Superior temporal gyrus (tissue), 1 donor: ENCODE results near the gene PRKAG2.
"Not testable (repeated sequence)": the region's sequence is repeated elsewhere in the genome, so short reads cannot be mapped to it uniquely, and the experiment has no call there.

Source experiments
- DNase-seq: peaks from one replicate; pipeline ENCODE4 v3.0.0-alpha.2; 2016; ENCODE audit errors: extremely low spot score

PRKAG2 gene

DNA sequence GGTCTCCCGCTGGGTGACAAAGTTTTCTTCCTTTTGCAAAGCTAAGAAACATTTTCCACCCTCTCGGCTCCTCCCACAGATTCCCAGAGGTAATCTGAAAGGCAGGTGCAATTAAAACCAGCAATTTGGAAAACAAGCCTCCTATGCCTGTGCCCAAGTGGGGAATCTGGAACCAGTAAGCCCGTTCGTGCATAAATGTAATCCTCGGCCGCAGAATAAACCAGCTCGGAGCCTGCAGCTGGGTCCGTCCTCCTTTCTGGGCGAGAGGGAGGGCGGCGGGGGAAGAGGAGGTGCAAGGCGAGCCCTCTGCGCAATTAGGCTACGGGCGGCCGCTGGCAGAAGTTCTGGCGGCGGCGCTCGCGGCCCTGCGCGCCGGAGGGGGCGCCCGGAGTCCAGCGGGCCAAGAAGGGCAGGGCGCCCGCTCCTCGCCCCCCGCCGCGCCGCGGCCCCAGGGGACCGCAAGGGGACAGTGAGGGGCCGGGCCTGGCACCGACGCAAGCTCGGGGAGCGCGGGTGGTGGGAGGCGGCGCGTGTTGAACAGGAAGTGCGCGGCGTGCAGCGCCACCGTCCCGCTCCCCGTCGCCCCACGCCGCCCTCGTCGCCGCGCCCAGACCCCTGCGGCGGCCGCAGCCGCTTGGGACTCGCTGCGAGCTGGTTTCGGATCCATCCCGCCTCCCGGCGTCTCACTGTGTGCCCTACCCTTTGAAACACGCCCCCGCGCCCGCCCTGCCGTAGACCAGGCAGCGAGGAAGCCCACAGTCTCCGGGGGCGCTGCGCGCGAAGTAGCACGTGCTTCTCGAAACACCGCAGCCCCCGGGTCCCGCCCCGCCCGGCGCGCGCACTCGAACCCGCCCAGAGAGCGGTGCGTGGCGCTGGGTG is at the start of gene PRKAG2:
PRKAG2 (minus strand) TSS at position 217 of the 879 bp plus-strand sequence. CDS start 495 bp downstream, outside the sequence.
- peak; percentile 49 for DNase-seq

DNA sequence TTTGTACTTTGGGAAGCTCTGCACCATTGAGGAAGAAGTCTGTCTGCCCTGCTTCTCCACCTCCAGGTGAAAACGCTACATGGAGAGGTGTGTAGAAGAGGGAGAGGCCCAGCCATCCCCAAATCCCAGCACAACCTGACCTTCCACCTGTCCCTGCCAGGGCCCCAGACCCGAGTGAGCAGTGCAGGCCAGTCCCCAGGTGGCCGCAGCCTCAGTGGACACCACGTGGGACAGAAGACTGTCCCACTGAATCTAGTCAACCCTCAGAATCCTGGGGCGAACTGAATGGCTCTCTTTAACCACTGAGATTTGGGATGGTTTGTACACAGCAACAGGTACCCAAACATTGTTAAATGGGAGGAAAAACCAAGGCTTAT is 49.4 kb upstream of the PRKAG2 start:
- no peak for DNase-seq

DNA sequence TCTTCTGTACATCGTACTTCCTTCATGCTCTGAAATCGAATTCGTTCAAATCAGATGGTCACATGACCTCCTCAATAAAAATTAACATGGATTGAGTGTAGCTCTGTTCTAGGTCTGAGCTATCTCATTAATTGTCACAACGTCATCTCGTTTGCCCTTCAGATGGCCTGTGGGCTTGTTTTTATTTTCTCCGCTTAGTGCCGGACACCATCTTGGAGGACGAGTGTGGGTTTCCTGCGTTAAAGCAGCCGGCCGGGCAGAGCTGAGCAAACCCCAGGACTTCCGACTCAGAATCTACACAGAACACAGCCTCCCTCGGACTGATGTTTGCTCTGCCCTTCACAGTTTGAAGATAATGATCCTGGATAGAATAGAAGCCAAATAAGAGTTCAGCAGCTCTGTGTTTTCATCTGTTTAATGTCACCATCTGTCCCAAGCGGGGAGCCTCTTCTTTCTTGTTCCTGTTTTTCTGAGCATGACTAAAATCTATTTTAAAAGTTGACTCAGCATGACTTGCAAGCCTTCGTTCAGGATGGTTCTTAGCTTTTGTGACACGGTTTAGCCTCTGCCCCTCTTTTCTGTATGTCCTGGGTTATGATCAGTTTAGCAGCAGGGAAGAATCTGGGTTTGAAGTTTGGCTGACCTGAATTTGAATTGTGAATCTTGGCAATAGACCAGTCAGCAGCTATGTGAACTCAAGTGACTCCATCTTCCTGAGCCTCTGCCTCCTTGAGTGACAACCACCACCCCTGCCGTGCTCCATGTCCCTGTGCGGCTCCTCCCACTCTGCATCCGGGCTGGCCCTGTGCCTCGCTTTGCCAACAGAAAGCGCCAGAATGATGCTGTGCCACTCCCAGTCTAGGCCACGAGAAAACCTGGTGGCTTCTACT is 48.8 kb upstream of the PRKAG2 start:
- peak; percentile 59 for DNase-seq

DNA sequence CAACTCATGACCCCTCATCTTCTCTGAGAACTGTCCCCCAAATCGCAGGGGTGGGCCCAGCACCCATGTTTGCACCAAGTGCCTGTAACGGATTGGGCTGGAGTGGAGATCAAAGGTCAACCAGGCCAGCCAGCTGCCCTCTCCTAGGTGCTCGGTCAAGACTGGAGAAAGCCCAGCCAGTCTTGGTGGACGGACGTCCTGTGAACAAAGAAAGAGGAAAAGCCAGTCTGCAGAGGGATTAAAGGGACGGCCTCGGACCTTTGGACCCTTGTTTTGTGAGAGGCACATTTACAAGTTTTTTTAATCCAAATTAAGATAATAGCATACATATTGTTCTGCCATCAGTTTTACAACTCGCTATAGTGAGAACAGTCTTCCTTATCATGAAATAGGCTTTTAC is 47.6 kb upstream of the PRKAG2 start:
- DNase-seq: no peak

- DNase-seq: no peak
These were observed 47.1 kb upstream of the PRKAG2 start for GRCh38 chr7:151924001-151924400.

GRCh38 chr7:151923097-151923876 is 46.4 kb upstream of the PRKAG2 start:
- DNase-seq: peak; percentile 45

- no peak for DNase-seq
These were observed 44.5 kb upstream of the PRKAG2 start for GRCh38 chr7:151921451-151921850.

DNA sequence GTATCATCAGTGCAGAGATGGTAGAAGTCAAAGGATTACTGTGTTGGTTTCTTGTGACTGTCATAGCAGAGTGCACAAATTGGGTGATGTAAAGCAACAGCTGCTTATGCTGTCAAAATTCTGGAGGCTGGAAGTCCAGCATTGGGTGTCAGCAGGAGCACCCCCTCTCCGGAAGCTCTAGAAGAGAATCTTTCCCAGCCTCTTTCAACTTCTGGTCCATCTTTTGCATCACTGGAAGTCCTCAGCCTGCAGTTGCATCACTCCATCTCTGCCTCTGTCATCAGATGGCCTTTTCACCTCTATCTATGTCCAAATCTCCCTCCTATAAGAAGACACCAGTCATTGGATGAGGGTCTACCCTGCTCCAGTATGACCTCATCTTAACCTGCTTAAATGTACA is 43.6 kb upstream of the PRKAG2 start:
- DNase-seq: no peak

DNA sequence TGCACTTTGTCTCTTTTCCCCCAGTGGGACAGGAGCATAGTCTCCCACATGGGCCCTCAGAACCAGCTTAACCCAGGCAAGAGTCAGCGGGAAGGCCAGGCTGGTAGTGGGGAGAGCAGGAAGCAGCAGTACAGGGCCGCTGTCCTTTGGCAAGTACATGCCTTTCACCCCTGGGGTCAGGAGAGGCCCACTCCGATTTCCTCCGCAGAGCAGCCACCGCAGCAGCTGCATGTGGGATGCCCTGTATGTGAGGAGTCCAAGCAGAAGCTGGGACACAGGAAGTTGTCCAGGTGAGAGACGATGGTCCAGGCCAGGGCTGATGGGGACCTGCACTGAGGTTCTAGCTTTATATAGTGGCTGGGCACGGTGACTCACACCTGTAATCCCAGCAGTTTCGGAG is 42.7 kb upstream of the PRKAG2 start:
- DNase-seq: no peak

GRCh38 chr7:151918510-151918843 is 41.6 kb upstream of the PRKAG2 start:
- DNase-seq: no peak

- no peak for DNase-seq
These were observed 41.0 kb upstream of the PRKAG2 start for GRCh38 chr7:151917791-151918509.

DNA sequence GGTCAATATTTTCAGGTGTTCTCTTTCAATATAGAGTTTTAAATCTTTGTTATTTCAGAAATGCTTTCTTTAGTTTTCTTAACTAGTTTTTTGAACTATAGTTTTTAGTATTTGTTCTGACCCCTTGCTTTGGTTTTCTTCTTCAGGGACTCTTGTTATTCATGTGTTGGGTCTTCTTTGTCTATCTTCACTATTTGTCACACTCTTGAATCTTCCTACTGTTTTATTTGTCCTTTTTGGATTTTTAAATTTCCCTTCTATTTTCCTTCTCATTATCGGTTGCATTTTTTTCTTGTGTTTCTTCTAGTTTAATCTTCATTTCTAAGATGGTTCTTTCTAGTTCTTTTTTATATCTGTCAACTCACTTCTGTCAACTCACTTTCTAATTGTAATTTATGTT is 37.1 kb upstream of the PRKAG2 start:
- DNase-seq: no peak

- DNase-seq: not testable (repeated sequence)
These were observed 33.7 kb upstream of the PRKAG2 start for GRCh38 chr7:151910655-151911054.

DNA sequence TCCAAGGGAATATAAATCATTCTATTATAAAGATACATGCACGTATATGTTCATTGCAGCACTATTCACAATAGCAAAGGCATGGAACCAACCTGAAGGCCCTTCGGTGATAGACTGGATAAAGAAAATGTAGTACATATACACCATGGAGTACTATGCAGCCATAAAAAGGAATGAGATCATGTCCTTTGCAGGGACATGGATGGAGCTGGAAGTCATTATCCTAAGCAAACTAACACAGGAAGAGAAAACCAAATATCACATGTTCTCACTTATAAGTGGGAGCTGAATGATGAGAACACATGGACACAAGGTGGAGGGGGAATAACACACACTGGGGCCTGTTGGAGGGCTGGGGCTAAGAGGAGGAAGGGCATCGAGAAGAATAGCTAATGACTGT is 30.2 kb upstream of the PRKAG2 start:
- not testable (repeated sequence) for DNase-seq

DNA sequence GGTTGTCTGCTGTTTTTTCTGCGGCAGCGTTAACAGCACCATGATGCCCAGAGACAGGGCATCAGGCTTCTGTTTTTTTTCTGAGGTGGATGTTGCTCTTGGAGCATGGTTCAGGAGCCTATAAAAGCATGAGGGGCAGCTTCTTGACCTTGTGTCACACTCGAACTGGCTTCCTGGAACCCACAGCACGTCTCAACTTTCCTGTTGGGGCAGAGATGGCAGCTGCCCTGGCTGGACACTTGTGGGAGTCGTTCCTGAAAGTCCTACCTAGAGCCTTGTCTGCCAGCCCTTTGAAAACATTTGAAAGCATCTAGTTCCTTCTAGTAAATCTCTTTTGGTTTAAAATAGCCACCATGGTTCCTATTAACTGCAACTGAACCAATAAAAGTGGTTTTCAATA is 28.9 kb upstream of the PRKAG2 start:
- no peak for DNase-seq

DNA sequence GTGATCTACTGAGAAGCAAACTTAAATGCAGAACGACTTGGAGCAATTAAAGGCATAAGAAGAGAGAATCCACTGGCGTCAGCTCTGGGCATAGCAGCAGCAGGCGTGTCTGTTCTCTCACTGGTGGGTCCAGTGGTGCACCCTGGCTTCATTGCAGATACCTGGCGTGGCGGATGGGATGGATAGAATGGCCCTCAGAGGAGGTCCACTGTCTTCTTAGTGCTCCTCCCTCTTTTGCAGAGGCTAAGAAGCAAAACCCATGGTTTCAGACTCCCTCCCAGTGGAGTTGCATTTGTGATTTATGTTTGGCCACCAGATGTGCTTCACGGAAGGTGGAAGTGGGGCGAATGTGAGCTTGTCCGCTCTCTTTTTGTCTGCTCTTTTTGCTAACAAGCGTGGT is 28.4 kb upstream of the PRKAG2 start:
- DNase-seq: no peak

GRCh38 chr7:151904270-151904669 is 27.4 kb upstream of the PRKAG2 start:
- DNase-seq: no peak

- no peak for DNase-seq
These were observed 26.5 kb upstream of the PRKAG2 start for GRCh38 chr7:151903249-151904032.

GRCh38 chr7:151902311-151902710 is 25.4 kb upstream of the PRKAG2 start:
- DNase-seq: no peak

- no peak for DNase-seq
These were observed 24.9 kb upstream of the PRKAG2 start for GRCh38 chr7:151901828-151902227.
